Keratinocyte (primary cell): ENCODE measurements around the gene EXT2.

ENCODE experiments used
- EZH2 ChIP-seq: IDR thresholded peaks from one replicate; pipeline ENCODE4 v1.6.1; 2012; ENCODE audit warnings: inconsistent platforms, mild to moderate bottlenecking, low read length, moderate library complexity
- TF ChIP-seq, protein P1 (sequence below), 3 experiments: IDR thresholded peaks in 1 of 3; conservative IDR thresholded peaks in 1 of 3; optimal IDR thresholded peaks in 1 of 3; 2 replicates in 2 of 3; 3 replicates in 1 of 3; pipeline versions ENCODE3 to v1.5.1; 2011; ENCODE audit warnings: low read length in 3 of 3, mild to moderate bottlenecking in 3 of 3, moderate library complexity in 2 of 3, control low read depth in 1 of 3, inconsistent platforms in 1 of 3; ENCODE audit not compliant: insufficient read depth in 2 of 3; ENCODE audit errors: extremely low read depth in 1 of 3

DNA sequence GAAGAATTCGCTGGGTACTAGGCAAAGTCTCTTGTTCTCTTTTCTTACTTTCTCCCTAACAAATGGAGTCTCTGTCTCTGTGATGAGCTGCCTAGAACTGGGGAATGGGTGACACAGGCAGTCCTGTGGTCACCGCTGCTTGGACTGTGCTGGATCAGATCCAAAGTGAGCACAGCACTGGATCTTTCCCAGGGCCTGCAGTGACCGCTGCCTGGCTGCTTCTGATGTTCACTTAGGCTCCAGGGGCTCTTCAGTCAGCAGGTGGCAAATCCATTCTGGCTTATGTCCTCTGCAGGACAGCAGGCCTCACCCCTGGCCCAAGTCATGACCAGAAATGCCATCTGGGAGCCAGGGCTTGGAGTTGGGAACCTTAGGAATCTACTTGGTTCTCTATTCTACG, 61.5 kb downstream of the EXT2 start:
- TF ChIP-seq, protein P1, sequence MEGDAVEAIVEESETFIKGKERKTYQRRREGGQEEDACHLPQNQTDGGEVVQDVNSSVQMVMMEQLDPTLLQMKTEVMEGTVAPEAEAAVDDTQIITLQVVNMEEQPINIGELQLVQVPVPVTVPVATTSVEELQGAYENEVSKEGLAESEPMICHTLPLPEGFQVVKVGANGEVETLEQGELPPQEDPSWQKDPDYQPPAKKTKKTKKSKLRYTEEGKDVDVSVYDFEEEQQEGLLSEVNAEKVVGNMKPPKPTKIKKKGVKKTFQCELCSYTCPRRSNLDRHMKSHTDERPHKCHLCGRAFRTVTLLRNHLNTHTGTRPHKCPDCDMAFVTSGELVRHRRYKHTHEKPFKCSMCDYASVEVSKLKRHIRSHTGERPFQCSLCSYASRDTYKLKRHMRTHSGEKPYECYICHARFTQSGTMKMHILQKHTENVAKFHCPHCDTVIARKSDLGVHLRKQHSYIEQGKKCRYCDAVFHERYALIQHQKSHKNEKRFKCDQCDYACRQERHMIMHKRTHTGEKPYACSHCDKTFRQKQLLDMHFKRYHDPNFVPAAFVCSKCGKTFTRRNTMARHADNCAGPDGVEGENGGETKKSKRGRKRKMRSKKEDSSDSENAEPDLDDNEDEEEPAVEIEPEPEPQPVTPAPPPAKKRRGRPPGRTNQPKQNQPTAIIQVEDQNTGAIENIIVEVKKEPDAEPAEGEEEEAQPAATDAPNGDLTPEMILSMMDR (optimal IDR thresholded peaks at IDR 0.05 in 1 of 3, IDR thresholded peaks at IDR 0.05 in 1 of 3, conservative IDR thresholded peaks at IDR 0.05 in 1 of 3; ENCODE audit: extremely low read depth in 1 of 3, insufficient read depth in 2 of 3, low read length in 3 of 3), result no peak
- TF ChIP-seq EZH2, result no peak
